HG03066 (cell line): ENCODE data around the gene KRTAP4-9.
"Not testable (repeated sequence)": the region's sequence is repeated elsewhere in the genome, so short reads cannot be mapped to it uniquely, and the experiment has no call there.

ENCODE experiments used
- ATAC-seq: cut with Tn5 transposase; IDR thresholded peaks from one replicate; pipeline ENCODE4 v1.9.1; 2021; ENCODE audit warnings: low read depth; ENCODE audit not compliant: unreplicated experiment

The KRTAP4-9 gene

DNA sequence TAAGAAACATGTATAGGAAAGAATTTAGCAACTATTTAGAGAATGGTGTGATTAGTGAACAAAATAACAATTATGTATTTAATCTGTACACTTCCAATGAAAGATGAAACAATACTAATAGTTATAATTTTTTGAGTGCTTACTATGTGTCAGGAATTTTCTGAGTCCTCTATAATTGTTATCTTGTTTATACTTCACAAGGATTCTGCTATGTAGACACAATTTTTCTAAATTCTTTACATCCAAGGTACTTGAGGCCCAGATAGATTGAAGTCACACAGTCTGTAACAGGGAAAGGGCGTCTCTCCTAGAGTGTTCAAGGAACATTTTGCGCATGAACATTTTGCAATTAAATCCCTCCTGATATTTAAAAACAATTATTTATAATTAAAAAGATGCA, 19.9 kb downstream of the KRTAP4-9 start:
- no peak for ATAC-seq

DNA sequence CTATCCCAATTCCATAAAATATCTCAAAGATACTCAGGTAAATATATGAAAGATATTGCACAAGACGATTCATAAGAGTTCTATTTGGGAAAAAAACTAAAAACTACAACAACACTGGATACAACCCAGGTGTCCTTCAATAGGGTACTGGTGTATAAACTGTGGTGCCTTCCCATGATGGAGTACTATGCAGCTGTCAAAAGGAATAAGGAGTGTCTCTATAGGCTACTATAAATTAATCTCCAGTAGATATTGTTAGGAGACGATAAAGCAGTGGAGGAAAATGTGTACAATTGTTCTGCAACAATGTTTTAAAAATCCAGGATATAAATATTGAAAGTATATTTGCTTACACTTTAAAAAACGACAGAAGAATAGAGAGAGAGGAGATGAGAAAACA, 21.2 kb downstream of the KRTAP4-9 start:
- no peak for ATAC-seq

DNA sequence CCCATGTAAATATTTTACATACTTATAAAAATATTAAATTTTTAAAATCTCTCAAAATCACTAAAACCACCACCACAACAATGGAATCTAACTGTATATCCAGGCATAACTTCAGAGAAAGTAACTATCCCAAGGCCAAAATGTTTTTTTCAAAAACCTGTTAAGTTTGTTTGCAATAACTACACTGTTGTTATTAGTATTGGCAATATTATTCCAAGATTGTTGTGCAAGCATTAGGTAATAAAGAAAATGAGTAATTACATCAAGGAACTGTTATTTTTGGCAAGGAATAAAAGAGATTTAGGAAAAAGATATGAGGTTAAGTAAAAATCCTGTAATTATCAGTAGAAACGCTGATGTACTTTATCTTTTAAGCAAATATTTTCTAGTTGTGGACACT, 22.2 kb downstream of the KRTAP4-9 start:
- no peak for ATAC-seq

DNA sequence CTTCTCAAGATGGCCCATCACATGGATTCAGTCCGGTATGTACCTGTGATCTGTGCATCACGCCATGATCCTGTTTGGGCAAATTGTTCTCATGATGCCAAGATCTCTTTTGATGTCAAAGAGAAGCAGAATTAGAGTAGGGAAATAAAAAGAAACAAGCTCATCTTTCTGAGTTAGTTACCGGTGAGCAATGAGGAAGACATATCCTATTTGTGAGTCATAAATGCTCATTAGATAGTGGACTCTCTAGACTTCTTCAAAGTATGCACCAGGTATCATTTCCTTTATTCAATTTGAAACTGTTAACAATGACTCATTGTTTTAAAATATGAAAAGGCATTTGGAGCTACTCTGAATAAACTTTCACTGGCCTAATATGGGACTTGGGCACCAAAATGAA, 26.8 kb downstream of the KRTAP4-9 start:
- no peak for ATAC-seq

DNA sequence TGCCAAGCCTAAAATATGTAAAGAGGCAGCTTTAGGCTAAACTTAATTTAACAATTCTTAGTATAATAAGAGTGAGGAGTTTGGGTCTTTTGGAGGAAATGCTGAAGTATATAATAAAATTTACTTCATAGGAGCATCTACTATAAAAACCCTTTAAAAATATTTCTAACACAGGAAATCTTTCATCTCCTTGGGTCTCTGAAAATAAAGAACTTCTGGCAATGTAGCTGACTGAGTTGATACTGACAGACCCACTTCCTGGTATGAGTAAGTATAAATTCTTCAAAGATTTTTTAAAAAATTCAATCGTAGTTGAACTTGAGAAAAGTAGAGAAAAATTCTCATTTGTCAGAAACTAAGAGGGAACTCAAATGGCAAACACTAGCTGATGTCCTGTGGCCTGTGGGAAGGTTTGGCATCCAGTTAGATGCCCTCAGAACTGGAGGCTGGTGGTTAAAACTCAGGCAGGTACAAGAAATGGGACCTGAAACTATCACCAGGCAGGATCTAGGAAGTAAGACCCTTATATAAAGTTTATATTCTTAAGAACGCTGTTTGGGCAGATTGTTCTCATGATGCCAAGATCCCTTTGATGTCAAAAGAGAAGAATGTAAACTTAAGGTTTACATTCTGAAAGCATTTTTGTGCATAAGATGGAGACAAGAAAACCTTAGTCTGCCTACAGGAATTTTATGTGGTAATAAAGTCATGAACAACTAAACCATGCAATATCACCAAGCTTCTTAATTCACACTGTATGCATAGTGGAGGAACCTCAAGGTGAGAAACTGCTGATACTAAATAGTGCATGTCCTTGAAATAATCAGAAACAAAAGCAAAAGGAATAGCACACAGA, 28.9 kb downstream of the KRTAP4-9 start:
- ATAC-seq = no peak

GRCh38 chr17:41139865-41140264, 34.7 kb downstream of the KRTAP4-9 start:
- ATAC-seq = not testable (repeated sequence)

DNA sequence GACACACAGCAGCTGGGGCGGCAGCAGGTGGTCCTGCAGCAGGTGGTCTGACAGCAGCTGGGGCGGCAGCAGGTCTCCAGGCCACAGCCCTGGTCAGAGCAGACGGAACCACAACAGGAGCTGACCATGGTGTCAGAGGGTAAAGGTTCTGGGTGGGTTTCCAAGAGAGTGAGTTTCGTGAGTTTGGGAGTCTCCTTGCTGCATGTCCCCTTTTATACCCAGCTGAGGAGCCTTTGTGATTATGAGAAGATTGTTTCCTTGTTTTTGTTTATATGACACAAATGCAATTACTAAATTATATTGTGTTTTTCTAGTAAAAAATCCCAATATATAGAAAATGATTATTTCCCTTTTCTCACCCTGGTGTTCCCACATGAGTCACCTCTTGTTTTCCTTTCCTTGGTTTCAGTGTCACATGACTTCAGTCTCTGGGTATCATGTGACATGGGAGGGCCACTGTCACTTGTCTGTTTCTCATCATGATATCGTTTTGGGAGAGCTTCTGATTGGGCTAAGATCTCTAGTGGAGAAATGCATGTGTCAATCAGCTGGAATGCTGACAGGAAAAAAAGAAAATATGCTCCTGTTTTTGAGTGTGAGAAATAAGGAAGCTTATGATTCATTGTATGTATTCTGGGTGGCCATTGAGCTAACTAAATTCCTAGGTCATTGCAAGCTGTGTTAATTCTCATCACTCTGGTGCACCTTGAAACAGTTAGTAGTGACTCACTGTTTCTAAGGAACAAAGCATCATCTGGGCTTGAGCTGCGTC, 35.4 kb downstream of the KRTAP4-9 start, which contains the start of gene KRTAP4-6:
Gene KRTAP4-6, minus strand, starts transcription at position 185 of the 772 bp plus-strand sequence. Its CDS starts 57 bp downstream, at position 128.
- no peak for ATAC-seq

DNA sequence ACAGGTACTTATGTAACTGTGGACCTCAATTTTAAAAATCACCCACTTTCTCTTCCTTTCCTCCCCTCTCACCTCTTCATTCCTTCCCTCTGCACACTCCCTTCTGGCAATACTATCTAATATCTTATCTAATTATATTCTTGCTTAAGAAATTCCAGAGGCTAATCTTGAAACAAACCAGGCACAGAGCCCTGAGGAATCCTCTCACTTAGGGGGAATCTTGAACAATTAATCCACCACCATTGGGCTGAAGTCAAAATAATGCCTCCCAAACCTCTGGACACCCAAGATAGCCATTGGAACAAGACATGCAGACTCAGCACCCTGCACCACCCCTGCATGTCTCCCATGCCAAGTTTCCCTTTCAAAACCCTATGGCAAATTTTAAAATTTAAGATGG, 36.2 kb downstream of the KRTAP4-9 start:
- ATAC-seq = no peak

- ATAC-seq = no peak
Observed at GRCh38 chr17:41144846-41145245, 39.7 kb downstream of the KRTAP4-9 start.

DNA sequence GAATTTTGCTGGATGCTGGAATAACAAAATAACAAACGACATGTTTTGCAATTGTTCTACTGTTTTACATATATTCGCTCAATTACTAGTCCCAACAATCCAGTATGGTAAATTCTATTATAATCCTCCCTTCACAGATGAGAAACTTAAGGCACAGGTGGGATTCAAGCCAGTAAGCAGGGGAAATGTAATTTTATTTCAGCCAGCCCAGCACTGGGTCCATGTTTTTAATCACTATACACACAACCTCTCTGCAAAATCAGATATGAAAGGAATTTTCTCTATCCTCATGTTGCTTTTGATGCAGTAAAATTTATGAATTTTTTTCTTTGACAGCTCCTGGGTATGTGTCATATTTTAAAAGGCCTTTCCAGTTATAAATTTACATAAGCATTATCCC, 40.1 kb downstream of the KRTAP4-9 start:
- ATAC-seq = no peak

- no peak for ATAC-seq
Observed at GRCh38 chr17:41147531-41148204, 42.5 kb downstream of the KRTAP4-9 start.

DNA sequence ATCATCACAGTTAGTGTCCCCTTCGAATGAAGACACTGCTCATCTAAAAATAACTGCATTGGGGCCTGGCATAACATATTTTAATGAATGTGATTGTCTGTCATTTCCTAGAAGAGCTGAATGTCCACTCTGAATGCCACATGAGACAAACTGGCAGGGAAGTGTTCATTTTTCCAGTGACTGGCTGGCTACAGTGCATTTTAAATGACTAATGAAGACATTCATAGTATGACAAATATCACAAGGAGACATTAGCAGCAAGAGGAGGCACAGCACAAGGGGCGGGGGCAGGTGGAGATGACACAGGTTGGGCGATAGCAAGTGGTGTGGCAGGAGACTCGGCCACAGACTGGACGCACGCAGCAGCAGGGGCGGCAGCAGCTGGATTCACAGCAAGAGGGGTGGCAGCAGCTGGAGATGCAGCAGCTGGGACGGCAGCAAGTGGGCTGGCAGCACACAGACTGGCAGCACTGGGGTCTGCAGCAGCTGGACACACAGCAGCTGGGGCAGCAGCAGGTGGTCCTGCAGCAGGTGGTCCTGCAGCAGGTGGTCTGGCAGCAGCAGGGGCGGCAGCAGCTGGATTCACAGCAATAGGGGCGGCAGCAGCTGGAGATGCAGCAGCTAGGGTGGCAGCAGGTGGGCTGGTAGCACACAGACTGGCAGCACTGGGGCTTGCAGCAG, 43.9 kb downstream of the KRTAP4-9 start:
- ATAC-seq = not testable (repeated sequence)

GRCh38 chr17:41149652-41149985, 44.4 kb downstream of the KRTAP4-9 start, which contains the start of gene KRTAP4-5:
TSS of gene KRTAP4-5 (minus strand) at chr17:41149825. CDS start at chr17:41149767, 58 bp downstream.
- no peak for ATAC-seq

- ATAC-seq = no peak
Observed at GRCh38 chr17:41150026-41150425, 44.8 kb downstream of the KRTAP4-9 start.

DNA sequence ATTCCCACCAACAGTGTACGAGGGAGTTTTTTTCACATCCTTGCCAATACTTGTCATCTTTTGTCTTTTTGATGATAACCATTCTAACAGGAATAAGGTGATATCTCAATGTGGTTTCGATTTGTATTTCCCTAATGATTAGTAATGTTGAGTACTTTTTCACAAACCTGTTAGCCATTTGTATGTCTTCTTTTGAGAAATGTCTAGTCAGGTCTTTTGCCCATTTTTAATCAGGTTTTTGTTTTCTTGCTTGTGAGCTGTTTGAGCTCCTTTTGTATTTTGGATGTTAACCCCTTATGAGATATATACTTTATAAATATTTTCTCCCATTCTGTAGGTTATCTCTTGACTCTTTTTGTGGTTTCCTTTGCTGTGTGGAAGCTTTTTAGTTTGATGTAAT, 46.3 kb downstream of the KRTAP4-9 start:
- ATAC-seq = no peak

GRCh38 chr17:41153856-41154255, 48.7 kb downstream of the KRTAP4-9 start:
- ATAC-seq = no peak
